Stomach (tissue), 9 donors: ENCODE data around the gene RRP1. TPM values are rescaled to one million over a fixed set of nuclear protein-coding genes. Genes with fewer than 3 reads are reported as not detected.
"Not testable (repeated sequence)": the region's sequence is repeated elsewhere in the genome, so short reads cannot be mapped to it uniquely, and the experiment has no call there.

Experiments used
- DNase-seq, 2 donors: peaks; one replicate each; pipeline versions ENCODE4 v3.0.0 to v3.0.0-alpha.2; 2013 to 2019
- H3K27ac ChIP-seq, 5 donors: fragments of 200-600 bp in 4 of 5; sonication (generic) in 4 of 5; one replicate each; pipeline ENCODE4 v1.5.1; 2013 to 2019; ENCODE audit warnings: mild to moderate bottlenecking in 1 of 5, moderate library complexity in 1 of 5
- H3K27me3 ChIP-seq, 3 donors: fragments of 200-600 bp; sonication (generic); one replicate each; pipeline ENCODE4 v1.5.1; 2017 to 2019; ENCODE audit warnings: mixed run types in 1 of 3
- H3K36me3 ChIP-seq, 4 donors: fragments of 200-600 bp; sonication (generic); 1 replicate in 3 of 4; 2 replicates in 1 of 4; pipeline ENCODE4 v1.5.1; 2016 to 2019
- H3K4me1 ChIP-seq, 4 donors: fragments of 200-600 bp; sonication (generic); one replicate each; pipeline ENCODE4 v1.5.1; 2016 to 2019
- H3K4me3 ChIP-seq, 4 donors: fragments of 200-600 bp; sonication (generic) in 3 of 4; one replicate each; pipeline ENCODE4 v1.5.1; 2016 to 2019; ENCODE audit warnings: mild to moderate bottlenecking in 1 of 4
- H3K9me3 ChIP-seq, 4 donors: fragments of 200-600 bp; sonication (generic); one replicate each; pipeline ENCODE4 v1.5.1; 2016 to 2019
- CTCF ChIP-seq, 7 experiments: fragments of 450-650 bp in 4 of 7; fragments of 200-600 bp in 3 of 7; sonication (generic) in 3 of 7; IDR thresholded peaks; one replicate each; pipeline ENCODE4 v1.5.1; 2016 to 2019; ENCODE audit warnings: antibody characterized with exemption in 7 of 7, control low read depth in 2 of 7, mild to moderate bottlenecking in 1 of 7
- EP300 ChIP-seq: sonication (generic); formaldehyde crosslinking; IDR thresholded peaks from one replicate; pipeline ENCODE4 v1.6.1; 2017; ENCODE audit warnings: antibody characterized with exemption
- POLR2A ChIP-seq, 4 donors: fragments of 450-650 bp; IDR thresholded peaks; one replicate each; pipeline ENCODE4 v1.6.1; 2016; ENCODE audit warnings: antibody characterized with exemption in 4 of 4, control low read depth in 2 of 4, mild to moderate bottlenecking in 1 of 4, moderate library complexity in 1 of 4
- POLR2AphosphoS5 ChIP-seq, 3 donors: sonication (generic); formaldehyde crosslinking; IDR thresholded peaks; one replicate each; pipeline ENCODE4 v1.6.1; 2016; ENCODE audit warnings: antibody characterized with exemption in 3 of 3
- WGBS, 5 donors: extraction: QIAGEN DNeasy Blood & Tissue Kit in 3 of 5; methylation state at CpG; one replicate each; pipeline versions ENCODE4 v1.1.5 to v1.1.7; 2013 to 2018; 5-methylcytosine and 5-hydroxymethylcytosine counted together
- intact Hi-C: fragments of 100-400 bp; cut with DNase I; formaldehyde crosslinking; loops from one replicate; pipeline ENCODE4 v1.15.1; 2023; ENCODE audit warnings: low total_unique reads
- polyA plus RNA-seq, 3 donors: library from polyadenylated mRNA; stranded (reverse); fragments of 200-250 nt; gene quantifications; one replicate each; pipeline ENCODE4 v1.2.3, GENCODE V29; 2013
- total RNA-seq, 5 donors: library from RNA; depleted of rRNA; stranded (reverse); fragments of >200 nt; gene quantifications; one replicate each; pipeline versions ENCODE4 v1.1.0 to v1.2.3, GENCODE V29; 2014 to 2016
- donor health status: healthy with polysubstance abuse.
- donor health status: Bipolar disorder and iron deficiency.
- donor health status: healthy.

Gene RRP1
- total and polyA plus RNA-seq, 8 donors: 10.6 to 25.6 (median 16.4) TPM

DNA sequence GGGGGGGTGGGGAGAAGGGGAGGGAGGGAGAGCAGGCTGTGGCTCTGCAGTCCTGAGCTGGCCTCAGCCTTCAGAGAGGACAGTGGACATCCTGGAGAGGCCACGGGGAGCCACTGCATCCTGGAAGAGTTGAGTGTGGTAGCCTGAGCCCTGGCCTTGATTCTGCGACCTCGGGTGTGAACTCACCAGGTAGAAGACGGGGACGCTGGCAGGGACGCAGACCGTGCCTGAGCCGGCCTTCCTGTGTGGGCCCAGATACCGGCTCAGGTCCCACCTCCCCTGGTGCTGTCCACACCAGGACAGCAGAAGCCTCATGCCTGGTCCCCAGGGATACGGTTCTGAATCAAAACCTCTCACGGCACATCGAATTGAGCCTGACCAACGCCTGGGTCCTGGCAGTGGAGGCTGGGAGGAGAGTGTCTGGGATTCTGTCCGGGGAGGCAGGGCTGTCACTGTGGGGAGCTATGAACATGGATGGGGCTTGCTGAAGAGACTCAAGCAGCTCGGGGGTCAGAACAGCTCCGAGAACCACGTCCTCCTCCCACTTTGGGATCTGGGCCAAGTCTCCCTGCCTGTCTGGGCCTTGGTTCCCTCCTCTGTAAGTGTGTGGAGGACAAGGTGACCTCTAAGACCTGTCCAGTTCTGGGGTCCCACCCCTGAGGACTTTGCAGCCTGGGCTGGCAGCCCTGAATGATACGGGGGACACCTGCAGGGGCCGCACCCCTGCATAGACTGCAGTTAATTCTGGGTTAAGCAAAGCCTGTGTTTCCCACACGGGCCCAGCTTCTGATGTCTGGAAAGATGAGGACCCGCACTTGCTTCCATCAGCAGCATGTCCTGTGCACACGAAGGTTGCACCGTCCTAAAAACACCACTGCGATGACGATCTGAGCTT is 30.4 kb downstream of the RRP1 start:
- intact Hi-C loops: loop anchor here (10.0 kb wide), 1 partner anchor 55 kb away; no protein-coding TSS in a partner anchor
- Histone ChIP-seq H3K9me3 (peaks cover 3 to 8% (median 5%) of the 10 kb centered on the region in 4 donors), H3K4me3 (no peak overlapping the region), H3K4me1 (peaks cover 1 to 12% (median 5%) of the 10 kb centered on the region in 4 donors), H3K27ac (no peak overlapping the region), H3K36me3 (no peaks in the 10 kb centered on the region), H3K27me3 (peaks cover 0 to 4% (median 0%) of the 10 kb centered on the region in 3 donors)
- TF ChIP-seq CTCF (IDR thresholded peaks at IDR 0.05) (no peak), EP300 (no peak), POLR2AphosphoS5 (IDR thresholded peaks at IDR 0.05) (no peak), POLR2A (IDR thresholded peaks at IDR 0.05) (no peak)
- 89 to 95% (median 90%) methylated on average over 16 to 25 of the region's 25 CpGs for WGBS, 5 donors
- DNase-seq: no peak

GRCh38 chr21:43820466-43820865 is 31.1 kb downstream of the RRP1 start:
- peaks cover 0 to 5% (median under 1%) of the 10 kb centered on the region in 4 donors for H3K4me1 ChIP-seq
- DNase-seq: no peak
- H3K9me3 ChIP-seq: peaks cover 3 to 8% (median 5%) of the 10 kb centered on the region in 4 donors
- TF ChIP-seq POLR2A (IDR thresholded peaks at IDR 0.05): no peak
- no peak for TF ChIP-seq POLR2AphosphoS5 (IDR thresholded peaks at IDR 0.05)
- no peak for TF ChIP-seq EP300
- TF ChIP-seq CTCF (IDR thresholded peaks at IDR 0.05): no peak
- 91 to 96% (median 95%) methylated on average over 11 of the region's 11 CpGs for WGBS, 5 donors
- intact Hi-C loops: loop anchor here (10.0 kb wide), 1 partner anchor 54 kb away; no protein-coding TSS in a partner anchor
- H3K4me3 ChIP-seq: no peak overlapping the region
- peaks cover 0 to 5% (median 0%) of the 10 kb centered on the region in 3 donors for H3K27me3 ChIP-seq
- H3K27ac ChIP-seq: no peak overlapping the region
- no peaks in the 10 kb centered on the region for H3K36me3 ChIP-seq

- intact Hi-C loops: loop anchor here (10.0 kb wide), 1 partner anchor 53 kb away; no protein-coding TSS in a partner anchor
- H3K27ac ChIP-seq, DNase-seq, H3K36me3 ChIP-seq, H3K4me3 ChIP-seq, H3K9me3 ChIP-seq: not testable (repeated sequence)
- Histone ChIP-seq H3K4me1 (peaks cover 6 to 11% (median 8%) of the 10 kb centered on the region in 4 donors), H3K27me3 (peaks cover 0 to 14% (median 5%) of the 10 kb centered on the region in 3 donors)
- 91 to 97% (median 95%) methylated on average over 8 to 25 of the region's 25 CpGs for WGBS, 5 donors
These were observed 32.8 kb downstream of the RRP1 start for GRCh38 chr21:43822166-43822565.

- intact Hi-C loops: loop anchor here (10.0 kb wide), 1 partner anchor 52 kb away; no protein-coding TSS in a partner anchor
- DNase-seq, H3K4me3 ChIP-seq, H3K9me3 ChIP-seq, H3K27ac ChIP-seq, H3K36me3 ChIP-seq: not testable (repeated sequence)
- Histone ChIP-seq H3K27me3 (peaks cover 0 to 14% (median 5%) of the 10 kb centered on the region in 3 donors), H3K4me1 (peaks cover 6 to 11% (median 8%) of the 10 kb centered on the region in 4 donors)
- WGBS, 5 donors: 88 to 98% (median 94%) methylated on average over 2 to 5 of the region's 5 CpGs
These were observed 33.4 kb downstream of the RRP1 start for GRCh38 chr21:43822741-43823140.

DNA sequence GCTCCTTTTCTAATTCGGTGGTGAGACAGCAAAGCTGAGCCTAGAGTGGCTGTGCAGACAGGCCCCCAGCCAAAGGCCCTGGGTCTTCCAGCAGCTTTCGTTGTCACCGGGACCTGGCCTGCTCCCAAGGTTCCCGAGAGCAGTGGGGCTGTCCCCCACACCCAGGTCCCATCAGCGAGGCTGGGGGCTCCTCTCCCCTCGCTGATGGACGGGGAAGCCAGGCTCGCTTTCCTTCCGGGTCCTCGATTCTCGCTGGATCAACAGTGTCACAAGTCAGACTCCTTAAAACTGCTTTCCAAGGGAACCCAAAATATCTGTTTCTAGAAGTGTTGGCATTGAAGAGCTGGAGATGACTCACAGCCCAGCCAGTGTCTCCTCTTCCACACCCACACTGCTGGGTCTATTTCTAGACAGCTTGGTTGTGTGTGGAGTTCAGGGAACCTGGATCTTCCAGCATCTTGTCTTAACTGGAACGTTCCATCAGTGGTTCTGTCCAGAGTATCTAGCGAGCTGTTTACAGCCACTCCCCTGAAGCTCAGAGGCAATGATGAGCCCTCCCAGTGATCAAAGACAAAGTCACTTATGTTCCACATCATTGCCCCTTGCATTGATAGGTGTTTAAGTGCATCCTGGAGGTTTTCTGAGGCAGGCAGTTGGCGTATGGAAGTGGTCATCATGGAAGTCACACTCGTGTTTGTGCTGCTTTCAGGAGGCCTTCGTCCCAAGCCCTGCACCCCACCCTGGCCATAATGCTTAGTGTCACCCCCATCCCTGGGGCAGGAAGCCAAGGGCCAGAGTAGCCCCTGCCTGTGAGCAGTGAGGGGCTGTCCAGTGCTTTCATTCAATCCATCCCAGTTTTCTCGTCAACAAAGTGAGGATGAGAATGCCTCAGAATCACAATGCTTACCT is 35.2 kb downstream of the RRP1 start:
- H3K36me3 ChIP-seq: no peaks in the 10 kb centered on the region
- H3K9me3 ChIP-seq: no peaks in the 10 kb centered on the region
- TF ChIP-seq POLR2A (IDR thresholded peaks at IDR 0.05) (no peak), POLR2AphosphoS5 (IDR thresholded peaks at IDR 0.05) (no peak)
- H3K27me3 ChIP-seq: peaks cover 0 to 26% (median 5%) of the 10 kb centered on the region in 3 donors
- no peak overlapping the region for H3K4me3 ChIP-seq
- no peak for DNase-seq
- 77 to 87% (median 84%) methylated on average over 16 to 17 of the region's 17 CpGs for WGBS, 5 donors
- intact Hi-C loops: loop anchor here (10.0 kb wide), 1 partner anchor 50 kb away; no protein-coding TSS in a partner anchor
- H3K27ac ChIP-seq: no peak overlapping the region
- peaks cover 6 to 11% (median 8%) of the 10 kb centered on the region in 4 donors for H3K4me1 ChIP-seq
